VCaP (cell line): ENCODE measurements around the gene NPHP4.

ENCODE experiments used
- H3K27ac ChIP-seq: fragments of 450-650 bp; 2 replicates; pipeline ENCODE4 v1.5.1; 2017
- TF ChIP-seq, protein P1 (sequence below): fragments of 450-650 bp; conservative IDR thresholded peaks from 2 replicates; pipeline ENCODE4 v1.5.1; 2017; ENCODE audit warnings: mild to moderate bottlenecking, moderate library complexity

Gene NPHP4

GRCh38 chr1:5941671-5942070, 50.6 kb downstream of the NPHP4 start:
- H3K27ac ChIP-seq = no peak overlapping the region
- TF ChIP-seq, protein P1, sequence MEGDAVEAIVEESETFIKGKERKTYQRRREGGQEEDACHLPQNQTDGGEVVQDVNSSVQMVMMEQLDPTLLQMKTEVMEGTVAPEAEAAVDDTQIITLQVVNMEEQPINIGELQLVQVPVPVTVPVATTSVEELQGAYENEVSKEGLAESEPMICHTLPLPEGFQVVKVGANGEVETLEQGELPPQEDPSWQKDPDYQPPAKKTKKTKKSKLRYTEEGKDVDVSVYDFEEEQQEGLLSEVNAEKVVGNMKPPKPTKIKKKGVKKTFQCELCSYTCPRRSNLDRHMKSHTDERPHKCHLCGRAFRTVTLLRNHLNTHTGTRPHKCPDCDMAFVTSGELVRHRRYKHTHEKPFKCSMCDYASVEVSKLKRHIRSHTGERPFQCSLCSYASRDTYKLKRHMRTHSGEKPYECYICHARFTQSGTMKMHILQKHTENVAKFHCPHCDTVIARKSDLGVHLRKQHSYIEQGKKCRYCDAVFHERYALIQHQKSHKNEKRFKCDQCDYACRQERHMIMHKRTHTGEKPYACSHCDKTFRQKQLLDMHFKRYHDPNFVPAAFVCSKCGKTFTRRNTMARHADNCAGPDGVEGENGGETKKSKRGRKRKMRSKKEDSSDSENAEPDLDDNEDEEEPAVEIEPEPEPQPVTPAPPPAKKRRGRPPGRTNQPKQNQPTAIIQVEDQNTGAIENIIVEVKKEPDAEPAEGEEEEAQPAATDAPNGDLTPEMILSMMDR = no peak

DNA sequence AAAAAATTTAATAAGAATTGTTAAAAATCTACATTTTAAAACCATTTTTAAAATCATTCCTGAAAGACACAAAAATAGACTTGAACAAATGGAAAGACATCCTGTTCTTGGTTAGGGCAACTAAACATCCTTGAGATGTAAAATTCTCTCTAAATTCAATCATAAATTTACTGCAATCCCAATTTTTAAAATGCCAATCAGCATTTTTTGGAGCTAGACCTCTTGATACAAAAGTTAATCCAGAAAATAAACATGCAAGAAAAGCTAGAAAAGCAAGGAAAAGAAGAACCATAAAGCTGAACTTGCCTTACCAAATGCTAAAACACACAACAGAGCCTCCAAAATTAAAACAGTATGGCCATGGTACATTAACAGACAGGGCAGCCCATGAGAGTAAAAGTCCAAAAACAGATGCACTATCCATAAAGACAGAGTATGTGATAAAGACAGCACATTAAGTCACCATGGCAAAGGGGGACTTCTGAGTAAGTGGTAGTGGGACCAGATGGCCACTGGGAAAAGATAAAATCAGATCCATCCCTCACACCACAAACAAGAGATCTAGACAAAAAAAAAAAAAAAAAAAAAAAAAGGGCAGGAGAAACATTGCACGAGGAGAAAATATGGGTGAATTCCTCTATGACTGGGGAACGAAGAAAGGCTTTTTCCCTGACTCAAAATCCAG, 51.4 kb downstream of the NPHP4 start:
- TF ChIP-seq, protein P1 = no peak
- no peak overlapping the region for H3K27ac ChIP-seq

GRCh38 chr1:5939271-5940170, 52.7 kb downstream of the NPHP4 start:
- no peak overlapping the region for H3K27ac ChIP-seq
- TF ChIP-seq, protein P1 = no peak

DNA sequence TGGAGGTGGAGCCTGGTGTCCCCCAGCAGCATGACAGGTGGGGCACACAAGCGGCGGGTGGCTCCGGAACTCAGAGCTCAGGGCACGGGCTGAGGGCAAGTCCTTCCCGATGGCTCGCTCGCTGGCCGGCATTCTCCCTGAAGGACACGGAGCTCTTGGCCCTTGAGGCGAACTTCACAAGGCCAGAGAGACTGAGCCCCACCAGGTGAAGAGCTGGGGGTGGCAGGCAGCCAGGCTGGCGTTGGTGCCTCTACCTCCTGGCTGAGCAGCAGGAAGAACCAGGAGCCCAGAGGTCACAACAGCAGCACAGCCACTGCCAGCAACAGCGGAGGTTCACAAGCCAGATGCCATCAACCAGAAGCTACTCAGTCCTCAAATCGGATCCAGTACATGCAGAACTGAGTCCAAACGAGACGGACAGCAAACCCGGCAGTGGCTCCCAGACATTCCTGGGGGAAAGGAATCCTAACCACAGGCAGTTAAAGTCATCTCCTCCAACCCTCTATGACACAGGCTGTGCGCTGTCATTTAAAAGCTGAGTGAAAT, 54.1 kb downstream of the NPHP4 start:
- H3K27ac ChIP-seq = no peak overlapping the region
- TF ChIP-seq, protein P1 = no peak

DNA sequence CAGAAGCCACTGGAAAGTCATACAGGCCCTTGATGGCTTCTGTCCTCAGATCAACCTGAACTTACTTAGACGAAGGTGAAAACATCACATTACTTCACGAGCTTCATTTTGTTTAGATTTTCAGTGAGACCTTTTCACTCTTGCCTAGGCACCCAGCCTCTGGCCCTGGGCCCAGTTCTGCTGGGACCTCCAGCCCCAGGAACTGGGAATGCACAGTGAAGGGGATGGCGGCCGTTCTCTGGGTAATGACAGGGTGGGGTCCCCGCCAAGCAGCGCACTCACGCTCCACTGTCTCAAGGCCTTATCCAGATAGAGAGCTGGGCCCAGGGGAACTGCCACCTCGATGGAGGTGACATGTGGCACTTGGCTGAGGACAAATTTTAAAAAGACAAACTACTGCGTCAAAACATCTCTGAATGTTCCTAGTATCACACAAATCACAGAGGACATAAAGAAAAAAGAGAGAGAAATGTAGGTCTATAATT, 54.8 kb downstream of the NPHP4 start:
- TF ChIP-seq, protein P1 = no peak
- no peak overlapping the region for H3K27ac ChIP-seq

- TF ChIP-seq, protein P1 = no peak
- H3K27ac ChIP-seq = no peak overlapping the region
Measured at GRCh38 chr1:5936621-5937372, 55.4 kb downstream of the NPHP4 start.
